ENCODE measurements around the gene HNRNPL. TPM values are rescaled to one million over a fixed set of nuclear protein-coding genes. Genes with fewer than 3 reads are reported as not detected.

Gene HNRNPL
- total RNA-seq, 4 donors from 2014 or later, result 170 to 205 (median 179) TPM

GRCh38 chr19:38838986-38839761 lies 10.6 kb downstream of the HNRNPL start:
- no peak for DNase-seq (ENCODE audit: low spot score in 2 of 2)
- TF ChIP-seq CTCF (IDR thresholded peaks at IDR 0.05) (no peak), POLR2A (IDR thresholded peaks at IDR 0.05) (no peak), EP300 (IDR thresholded peaks at IDR 0.05) (no peak)
- Histone ChIP-seq H3K27ac (no peak overlapping the region), H3K27me3 (no peaks in the 10 kb centered on the region), H3K9me3 (no peaks in the 10 kb centered on the region), H3K4me3 (no peak overlapping the region), H3K36me3 (peaks cover 22 to 92% (median 70%) of the 10 kb centered on the region in 3 donors), H3K4me1 (peaks cover 0 to 21% (median 0%) of the 10 kb centered on the region in 4 donors)
- WGBS, 2 donors, result 82 to 83% methylated on average over 12 of the region's 12 CpGs

- no peaks in the 10 kb centered on the region for H3K27me3 ChIP-seq
- peaks cover 0 to 15% (median 0%) of the 10 kb centered on the region in 4 donors for H3K4me1 ChIP-seq
- TF ChIP-seq EP300 (IDR thresholded peaks at IDR 0.05), result no peak
- TF ChIP-seq POLR2A (IDR thresholded peaks at IDR 0.05), result no peak
- TF ChIP-seq CTCF (IDR thresholded peaks at IDR 0.05), result no peak
- WGBS, 2 donors, result 80 to 81% methylated on average over 19 of the region's 19 CpGs
- no peaks in the 10 kb centered on the region for H3K9me3 ChIP-seq
- no peak overlapping the region for H3K4me3 ChIP-seq
- peaks cover 19 to 84% (median 63%) of the 10 kb centered on the region in 3 donors for H3K36me3 ChIP-seq
- no peak for DNase-seq (ENCODE audit: low spot score in 2 of 2)
- no peak overlapping the region for H3K27ac ChIP-seq
These were observed 11.4 kb downstream of the HNRNPL start for GRCh38 chr19:38838208-38838985.

GRCh38 chr19:38837656-38838121 lies 12.1 kb downstream of the HNRNPL start:
- H3K4me3 ChIP-seq, result no peak overlapping the region
- peaks cover 12 to 77% (median 56%) of the 10 kb centered on the region in 3 donors for H3K36me3 ChIP-seq
- no peaks in the 10 kb centered on the region for H3K27me3 ChIP-seq
- H3K4me1 ChIP-seq, result peaks cover 0 to 10% (median 2%) of the 10 kb centered on the region in 4 donors
- DNase-seq (ENCODE audit: low spot score in 2 of 2), result no peak
- TF ChIP-seq EP300 (IDR thresholded peaks at IDR 0.05) (no peak), CTCF (IDR thresholded peaks at IDR 0.05) (no peak), POLR2A (IDR thresholded peaks at IDR 0.05) (no peak)
- H3K9me3 ChIP-seq, result no peaks in the 10 kb centered on the region
- no peak overlapping the region for H3K27ac ChIP-seq
- 89% methylated on average over 7 of the region's 7 CpGs for WGBS, 2 donors

- Histone ChIP-seq H3K36me3 (peaks cover 10 to 71% (median 50%) of the 10 kb centered on the region in 3 donors), H3K27ac (no peak overlapping the region), H3K4me1 (peaks cover 0 to 14% (median 8%) of the 10 kb centered on the region in 4 donors), H3K9me3 (no peaks in the 10 kb centered on the region), H3K27me3 (no peaks in the 10 kb centered on the region), H3K4me3 (no peak overlapping the region)
- WGBS, 2 donors, result 83 to 86% methylated on average over 6 of the region's 6 CpGs
- DNase-seq (ENCODE audit: low spot score in 2 of 2), result no peak
- TF ChIP-seq POLR2A (IDR thresholded peaks at IDR 0.05), result no peak
- TF ChIP-seq EP300 (IDR thresholded peaks at IDR 0.05), result no peak
- no peak for TF ChIP-seq CTCF (IDR thresholded peaks at IDR 0.05)
These were observed 12.7 kb downstream of the HNRNPL start for GRCh38 chr19:38836983-38837626.

All from tibial nerve (tissue), 4 donors.